MM.1S (cell line): ENCODE results near the gene TRPC3.

Experiments used
- DNase-seq: peaks from one replicate; pipeline ENCODE4 v3.0.0-alpha.2; 2015
- H2AFZ ChIP-seq: fragments of 300-600 bp; sonication (generic); 2 replicates; pipeline ENCODE4 v1.6.0; 2016; ENCODE audit warnings: antibody characterized with exemption, low read length
- H3F3A ChIP-seq: fragments of 300-600 bp; sonication (generic); 2 replicates; pipeline ENCODE4 v1.6.1; 2016; ENCODE audit warnings: mild to moderate bottlenecking, antibody characterized with exemption, low read length, moderate library complexity, mixed read lengths; ENCODE audit not compliant: insufficient read depth
- H3K27ac ChIP-seq: fragments of 300-600 bp; sonication (generic); 2 replicates; pipeline ENCODE4 v1.5.1; 2016; ENCODE audit warnings: mild to moderate bottlenecking, low read length
- H3K27me3 ChIP-seq: fragments of 300-600 bp; sonication (generic); replicated peaks from 2 replicates; pipeline ENCODE4 v1.6.0; 2016; ENCODE audit warnings: low read length; ENCODE audit not compliant: insufficient read depth
- H3K36me3 ChIP-seq: fragments of 300-600 bp; sonication (generic); replicated peaks from 2 replicates; pipeline ENCODE4 v1.6.1; 2016; ENCODE audit warnings: mild to moderate bottlenecking, low read length, mixed read lengths; ENCODE audit not compliant: insufficient read depth
- H3K4me1 ChIP-seq: fragments of 300-600 bp; sonication (generic); 2 replicates; pipeline ENCODE4 v1.6.1; 2016; ENCODE audit warnings: low read length, mixed read lengths
- H3K4me2 ChIP-seq: fragments of 300-600 bp; sonication (generic); 2 replicates; pipeline ENCODE4 v1.6.0; 2016; ENCODE audit warnings: low read depth, low read length
- H3K4me3 ChIP-seq: fragments of 300-600 bp; sonication (generic); 2 replicates; pipeline ENCODE4 v1.5.1; 2016; ENCODE audit warnings: low read length, mixed read lengths
- H3K79me2 ChIP-seq: fragments of 300-600 bp; sonication (generic); 2 replicates; pipeline ENCODE4 v1.6.1; 2016; ENCODE audit warnings: mixed run types, low read length, mixed read lengths
- H3K9ac ChIP-seq: fragments of 300-600 bp; sonication (generic); 2 replicates; pipeline ENCODE4 v1.6.1; 2016; ENCODE audit warnings: low read length, mixed read lengths
- H3K9me2 ChIP-seq: fragments of 300-600 bp; sonication (generic); replicated peaks from 2 replicates; pipeline ENCODE4 v1.6.1; 2016; ENCODE audit warnings: mild to moderate bottlenecking, low read length, mixed read lengths; ENCODE audit not compliant: insufficient read depth
- H3K9me3 ChIP-seq: fragments of 300-600 bp; sonication (generic); replicated peaks from 2 replicates; pipeline ENCODE4 v1.6.1; 2016; ENCODE audit warnings: mild to moderate bottlenecking, low read length, mixed read lengths; ENCODE audit not compliant: insufficient read depth
- H4K20me1 ChIP-seq: fragments of 300-600 bp; sonication (generic); 2 replicates; pipeline ENCODE4 v1.6.1; 2016; ENCODE audit warnings: mild to moderate bottlenecking, low read length, moderate library complexity, mixed read lengths; ENCODE audit not compliant: insufficient read depth
- EZH2 ChIP-seq: fragments of 300-600 bp; sonication (generic); optimal IDR thresholded peaks from 2 replicates; pipeline ENCODE3; 2017; ENCODE audit warnings: low read depth, mild to moderate bottlenecking, antibody characterized with exemption, low read length, mixed read lengths
- EZH2phosphoT487 ChIP-seq: fragments of 300-600 bp; sonication (generic); IDR thresholded peaks from 2 replicates; pipeline ENCODE4 v1.6.1; 2018; ENCODE audit warnings: antibody characterized with exemption, low read length
- TF ChIP-seq, protein P1 (sequence below): fragments of 300-600 bp; sonication (generic); IDR thresholded peaks from 2 replicates; pipeline ENCODE4 v1.5.1; 2016; ENCODE audit warnings: antibody characterized with exemption, low read length, mixed read lengths

The TRPC3 gene

GRCh38 chr4:121898150-121898549 is 53.7 kb downstream of the TRPC3 start:
- Histone ChIP-seq H3K79me2 (no peaks in the 10 kb centered on the region), H2AFZ (no peak overlapping the region), H3K9ac (no peak overlapping the region), H3K4me3 (no peak overlapping the region), H3K4me2 (no peak overlapping the region), H3K36me3 (no peaks in the 10 kb centered on the region), H4K20me1 (no peaks in the 10 kb centered on the region), H3K9me2 (no peaks in the 10 kb centered on the region), H3K9me3 (0 out of 2 replicates have a peak, but pooled peaks cover 2% of the 10 kb centered on the region), H3K27ac (no peak overlapping the region), H3K27me3 (no peaks in the 10 kb centered on the region), H3K4me1 (no peaks in the 10 kb centered on the region), H3F3A (no peaks in the 10 kb centered on the region)
- no peak for TF ChIP-seq EZH2
- TF ChIP-seq EZH2phosphoT487 = no peak
- TF ChIP-seq, protein P1, sequence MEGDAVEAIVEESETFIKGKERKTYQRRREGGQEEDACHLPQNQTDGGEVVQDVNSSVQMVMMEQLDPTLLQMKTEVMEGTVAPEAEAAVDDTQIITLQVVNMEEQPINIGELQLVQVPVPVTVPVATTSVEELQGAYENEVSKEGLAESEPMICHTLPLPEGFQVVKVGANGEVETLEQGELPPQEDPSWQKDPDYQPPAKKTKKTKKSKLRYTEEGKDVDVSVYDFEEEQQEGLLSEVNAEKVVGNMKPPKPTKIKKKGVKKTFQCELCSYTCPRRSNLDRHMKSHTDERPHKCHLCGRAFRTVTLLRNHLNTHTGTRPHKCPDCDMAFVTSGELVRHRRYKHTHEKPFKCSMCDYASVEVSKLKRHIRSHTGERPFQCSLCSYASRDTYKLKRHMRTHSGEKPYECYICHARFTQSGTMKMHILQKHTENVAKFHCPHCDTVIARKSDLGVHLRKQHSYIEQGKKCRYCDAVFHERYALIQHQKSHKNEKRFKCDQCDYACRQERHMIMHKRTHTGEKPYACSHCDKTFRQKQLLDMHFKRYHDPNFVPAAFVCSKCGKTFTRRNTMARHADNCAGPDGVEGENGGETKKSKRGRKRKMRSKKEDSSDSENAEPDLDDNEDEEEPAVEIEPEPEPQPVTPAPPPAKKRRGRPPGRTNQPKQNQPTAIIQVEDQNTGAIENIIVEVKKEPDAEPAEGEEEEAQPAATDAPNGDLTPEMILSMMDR = no peak
- peak; percentile 27 for DNase-seq

- no peaks in the 10 kb centered on the region for H3K36me3 ChIP-seq
- TF ChIP-seq EZH2phosphoT487 = no peak
- no peak for TF ChIP-seq EZH2
- TF ChIP-seq, protein P1 = no peak
- no peak overlapping the region for H3K4me2 ChIP-seq
- H3K27ac ChIP-seq = no peak overlapping the region
- DNase-seq = no peak
- H2AFZ ChIP-seq = no peak overlapping the region
- no peaks in the 10 kb centered on the region for H3K27me3 ChIP-seq
- H3K9ac ChIP-seq = no peak overlapping the region
- no peaks in the 10 kb centered on the region for H3K4me1 ChIP-seq
- no peak overlapping the region for H3K4me3 ChIP-seq
- no peaks in the 10 kb centered on the region for H3K9me2 ChIP-seq
- no peaks in the 10 kb centered on the region for H3K79me2 ChIP-seq
- no peaks in the 10 kb centered on the region for H3K9me3 ChIP-seq
- no peaks in the 10 kb centered on the region for H4K20me1 ChIP-seq
- H3F3A ChIP-seq = no peaks in the 10 kb centered on the region
Observed at GRCh38 chr4:121888134-121888533, 63.7 kb downstream of the TRPC3 start.

DNA sequence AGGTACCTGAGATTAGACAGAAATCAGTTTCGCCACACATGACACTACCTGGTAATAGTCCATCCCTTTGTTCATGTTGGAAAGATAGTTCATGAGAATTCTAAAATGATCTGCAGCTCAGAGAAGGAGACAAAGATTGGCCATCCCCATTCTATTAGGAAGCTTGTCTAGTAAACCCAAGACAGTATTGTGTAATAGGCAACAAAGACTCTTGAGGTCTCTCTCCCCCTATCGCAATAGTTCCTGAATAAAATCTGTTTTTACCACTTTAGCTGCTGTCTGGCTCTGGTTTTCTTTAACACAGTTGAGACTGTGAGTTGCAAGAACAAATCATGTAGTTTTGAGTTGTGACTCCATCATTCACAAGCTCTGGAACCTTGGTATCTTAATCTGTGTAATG is 66.7 kb downstream of the TRPC3 start:
- Histone ChIP-seq H3K4me1 (no peaks in the 10 kb centered on the region), H3K9ac (no peak overlapping the region), H3K9me2 (no peaks in the 10 kb centered on the region), H3K36me3 (no peaks in the 10 kb centered on the region), H4K20me1 (no peaks in the 10 kb centered on the region), H3K27ac (no peak overlapping the region), H3F3A (no peaks in the 10 kb centered on the region), H3K4me2 (no peak overlapping the region), H3K9me3 (no peaks in the 10 kb centered on the region), H2AFZ (no peak overlapping the region), H3K4me3 (no peak overlapping the region), H3K27me3 (no peaks in the 10 kb centered on the region), H3K79me2 (no peaks in the 10 kb centered on the region)
- TF ChIP-seq, protein P1 = no peak
- TF ChIP-seq EZH2 (no peak), EZH2phosphoT487 (no peak)
- no peak for DNase-seq
